SK-N-SH (cell line): Measurements from ENCODE around the gene GPT2. TPM values are rescaled to one million over a fixed set of nuclear protein-coding genes. Genes with fewer than 3 reads are reported as not detected.

ENCODE experiments used
- CTCF ChIA-PET: fragments of 300-600, 350-600 bp; formaldehyde crosslinking; extraction: SDS; loops from one replicate; lab custom pipeline; 2021; lab: Yijun Ruan, JAX
- POLR2A ChIA-PET: fragments of 350-600 bp; sonication (Branson Sonifier 250); formaldehyde crosslinking; extraction: SDS; loops from one replicate; lab custom pipeline; 2020; ENCODE audit warnings: antibody characterized with exemption, inconsistent platforms; lab: Yijun Ruan, JAX
- DNase-seq: peaks from one replicate; pipeline ENCODE4 v3.0.0; 2012
- H2AFZ ChIP-seq: fragments of 200-600 bp; sonication (generic); 2 replicates; pipeline ENCODE4 v1.8.1; 2016; ENCODE audit warnings: antibody characterized with exemption, mild to moderate bottlenecking, low read depth
- H3F3A ChIP-seq: fragments of 200-600 bp; sonication (generic); replicated peaks from 2 replicates; pipeline ENCODE3; 2016; ENCODE audit warnings: antibody characterized with exemption, mild to moderate bottlenecking; ENCODE audit not compliant: insufficient read depth
- H3K27ac ChIP-seq, 2 experiments: fragments of 200-500 bp in 1 of 2; fragments of 200-600 bp in 1 of 2; sonication (Bioruptor generic) in 1 of 2; sonication (generic), shearing (Covaris generic) in 1 of 2; 2 replicates each; pipeline versions ENCODE4 v1.5.1 to v1.6.1; 2014 to 2016; ENCODE audit warnings: low read depth in 2 of 2, inconsistent platforms in 1 of 2, low read length in 1 of 2, mild to moderate bottlenecking in 1 of 2, mixed read lengths in 1 of 2
- H3K27me3 ChIP-seq: fragments of 200-600 bp; sonication (generic), shearing (Covaris generic); 2 replicates; pipeline ENCODE4 v1.6.1; 2016; ENCODE audit warnings: mixed run types; ENCODE audit not compliant: insufficient read depth
- H3K36me3 ChIP-seq, 2 experiments: fragments of 200-500 bp in 1 of 2; fragments of 200-600 bp in 1 of 2; sonication (Bioruptor generic) in 1 of 2; sonication (generic) in 1 of 2; replicated peaks in 1 of 2; 2 replicates each; pipeline versions ENCODE3 to v1.5.1; 2014 to 2016; ENCODE audit warnings: low read length in 1 of 2, mild to moderate bottlenecking in 1 of 2; ENCODE audit not compliant: insufficient read depth in 2 of 2, control insufficient read depth in 1 of 2
- H3K4me1 ChIP-seq, 2 experiments: fragments of 200-500 bp in 1 of 2; fragments of 200-600 bp in 1 of 2; sonication (Bioruptor generic) in 1 of 2; sonication (generic), shearing (Covaris generic) in 1 of 2; 2 replicates each; pipeline versions ENCODE4 v1.5.1 to v1.6.1; 2014 to 2016; ENCODE audit warnings: low read depth in 1 of 2, low read length in 1 of 2, mixed run types in 1 of 2; ENCODE audit not compliant: insufficient read depth in 2 of 2, control insufficient read depth in 1 of 2
- H3K4me2 ChIP-seq: fragments of 200-600 bp; sonication (generic), shearing (Covaris generic); 2 replicates; pipeline ENCODE4 v1.6.1; 2017; ENCODE audit warnings: mixed run types
- H3K4me3 ChIP-seq, 2 experiments: fragments of 200-500 bp in 1 of 2; fragments of 200-600 bp in 1 of 2; sonication (Bioruptor generic) in 1 of 2; sonication (generic), shearing (Covaris generic) in 1 of 2; 2 replicates each; pipeline versions ENCODE4 v1.5.1 to v1.8.1; 2014 to 2016; ENCODE audit warnings: low read depth in 2 of 2, inconsistent platforms in 1 of 2, low read length in 1 of 2, mild to moderate bottlenecking in 1 of 2, mixed read lengths in 1 of 2, moderate library complexity in 1 of 2
- H3K79me2 ChIP-seq: fragments of 200-600 bp; sonication (generic); 2 replicates; pipeline ENCODE4 v1.8.1; 2017; ENCODE audit warnings: mild to moderate bottlenecking; ENCODE audit not compliant: insufficient read depth
- H3K9ac ChIP-seq: fragments of 200-600 bp; sonication (generic); 2 replicates; pipeline ENCODE4 v1.6.1; 2017; ENCODE audit warnings: mixed run types
- H3K9me2 ChIP-seq: fragments of 200-600 bp; sonication (generic); 2 replicates; pipeline ENCODE4 v1.6.1; 2017; ENCODE audit warnings: mixed run types
- H3K9me3 ChIP-seq: fragments of 200-600 bp; sonication (generic); 2 replicates; pipeline ENCODE4 v1.6.1; 2017; ENCODE audit warnings: mixed run types, mild to moderate bottlenecking, moderate library complexity
- H4K20me1 ChIP-seq: fragments of 200-600 bp; sonication (generic); 2 replicates; pipeline ENCODE4 v1.6.1; 2017; ENCODE audit warnings: mild to moderate bottlenecking, mixed run types; ENCODE audit not compliant: insufficient read depth
- CTCF ChIP-seq: fragments of 200-600 bp; sonication (generic); IDR thresholded peaks from 2 replicates; pipeline ENCODE4 v1.6.1; 2017; ENCODE audit warnings: antibody characterized with exemption, mild to moderate bottlenecking, moderate library complexity
- ELF1 ChIP-seq: IDR thresholded peaks from 2 replicates; pipeline ENCODE4 v1.4.0; 2012
- EZH2phosphoT487 ChIP-seq: fragments of 200-600 bp; sonication (generic); IDR thresholded peaks from 2 replicates; pipeline ENCODE4 v1.6.1; 2017; ENCODE audit warnings: low read depth, mixed run types, mild to moderate bottlenecking, antibody characterized with exemption, moderate library complexity, borderline replicate concordance
- FOSL2 ChIP-seq: IDR thresholded peaks from 2 replicates; pipeline ENCODE4 v1.4.0; 2012; ENCODE audit warnings: low read depth, mild to moderate bottlenecking, moderate library complexity, borderline replicate concordance
- FOXJ3 ChIP-seq: sonication (generic); formaldehyde crosslinking; IDR thresholded peaks from 2 replicates; pipeline ENCODE4 v1.5.1; 2020; ENCODE audit warnings: mild to moderate bottlenecking, missing genetic modification reagents
- FOXM1 ChIP-seq: IDR thresholded peaks from 2 replicates; pipeline ENCODE4 v1.4.0; 2012; ENCODE audit warnings: low read depth, mild to moderate bottlenecking
- GABPA ChIP-seq: IDR thresholded peaks from 2 replicates; pipeline ENCODE4 v1.4.0; 2012; ENCODE audit warnings: low read depth, mild to moderate bottlenecking
- IRF3 ChIP-seq: fragments of 150-350 bp; IDR thresholded peaks from 2 replicates; pipeline ENCODE4 v1.6.1; 2016; ENCODE audit warnings: mild to moderate bottlenecking, low read depth, low read length
- MEF2A ChIP-seq: IDR thresholded peaks from 2 replicates; pipeline ENCODE4 v1.4.0; 2012; ENCODE audit warnings: low read depth, borderline replicate concordance
- PBX3 ChIP-seq: IDR thresholded peaks from 2 replicates; pipeline ENCODE4; 2012
- POLR2AphosphoS5 ChIP-seq: IDR thresholded peaks from 2 replicates; pipeline ENCODE4 v1.6.1; 2012; ENCODE audit warnings: low read depth, low read length
- RCOR1 ChIP-seq: fragments of 150-350 bp; IDR thresholded peaks from 2 replicates; pipeline ENCODE4 v1.6.1; 2017; ENCODE audit warnings: antibody characterized with exemption, low read length
- REST ChIP-seq: IDR thresholded peaks from 2 replicates; pipeline ENCODE4 v1.6.1; 2012; ENCODE audit warnings: mild to moderate bottlenecking, low read depth, low read length, moderate library complexity
- RFX5 ChIP-seq: IDR thresholded peaks from 2 replicates; pipeline ENCODE4 v1.6.1; 2012; ENCODE audit warnings: mild to moderate bottlenecking, improper control_type of control experiment, low read length
- RXRA ChIP-seq: IDR thresholded peaks from 2 replicates; pipeline ENCODE4 v1.4.0; 2012; ENCODE audit warnings: low read depth, mild to moderate bottlenecking, borderline replicate concordance
- SIN3A ChIP-seq: IDR thresholded peaks from 2 replicates; pipeline ENCODE4 v1.6.1; 2012; ENCODE audit warnings: low read depth, mild to moderate bottlenecking, low read length, moderate library complexity, borderline replicate concordance
- TAF1 ChIP-seq: IDR thresholded peaks from 2 replicates; pipeline ENCODE4 v1.6.1; 2012; ENCODE audit warnings: low read depth, mild to moderate bottlenecking, low read length, moderate library complexity, borderline replicate concordance
- TCF12 ChIP-seq: IDR thresholded peaks from 2 replicates; pipeline ENCODE4 v1.4.0; 2012
- USF1 ChIP-seq: IDR thresholded peaks from 2 replicates; pipeline ENCODE4 v1.4.0; 2012; ENCODE audit warnings: low read depth, borderline replicate concordance
- WGBS: methylation state at CpG from one replicate; pipeline ENCODE4 v1.1.6; 2017; ENCODE audit warnings: low lambda C conversion rate; 5-methylcytosine and 5-hydroxymethylcytosine counted together
- polyA plus RNA-seq, 3 experiments: library from polyadenylated mRNA; depleted of rRNA; stranded (reverse); fragments of >200 nt; gene quantifications; 2 replicates each; pipeline ENCODE4 v1.2.3, GENCODE V29; 2012

The GPT2 gene
- polyA plus RNA-seq, 1 of the 3 experiments (the other 2 are of a cell fraction): 19.9 TPM

GRCh38 chr16:46887524-46887854 lies 3.3 kb downstream of the GPT2 start:
- POLR2A ChIA-PET: no interaction called here
- Histone ChIP-seq H3K27me3 (no peaks in the 10 kb centered on the region), H3K4me2 (no peak overlapping the region), H4K20me1 (no peaks in the 10 kb centered on the region), H3K4me3 (no peak overlapping the region), H3K27ac (no peak overlapping the region), H2AFZ (no peak overlapping the region), H3K79me2 (peaks cover 63% of the 10 kb centered on the region), H3K9me3 (no peaks in the 10 kb centered on the region)
- 80% methylated on average over 2 of the region's 2 CpGs for WGBS
- no peak for DNase-seq
- no peak for TF ChIP-seq POLR2AphosphoS5
- TF ChIP-seq ELF1: no peak
- TF ChIP-seq RCOR1: no peak
- no peak for TF ChIP-seq EZH2phosphoT487
- no peak for TF ChIP-seq PBX3
- TF ChIP-seq FOSL2: no peak
- TF ChIP-seq TAF1: no peak
- TF ChIP-seq MEF2A: no peak
- no peak for TF ChIP-seq RXRA
- no peak for TF ChIP-seq FOXJ3 (CRISPR knock-in tag)
- no peak for TF ChIP-seq FOXM1
- TF ChIP-seq IRF3: no peak
- TF ChIP-seq GABPA: no peak
- no peak for TF ChIP-seq TCF12
- no peak for TF ChIP-seq RFX5
- TF ChIP-seq CTCF: no peak
- no peak for TF ChIP-seq REST
- no peak for TF ChIP-seq SIN3A
- no peak for TF ChIP-seq USF1
- TF ChIP-seq, all 33 proteins: peak for 0
- peaks cover 3 to 5% of the 10 kb centered on the region in 2 experiments for H3K36me3 ChIP-seq
- no peaks in the 10 kb centered on the region for H3K9me2 ChIP-seq
- no peaks in the 10 kb centered on the region for H3F3A ChIP-seq
- no peak overlapping the region for H3K9ac ChIP-seq
- peaks cover 11 to 36% of the 10 kb centered on the region in 2 experiments; a peak in 2 of 4 replicates for H3K4me1 ChIP-seq
- CTCF ChIA-PET: interaction anchor here (0.6 to 6.2 kb wide), 3 partner anchors 21 to 1206 kb away, joined by 3 to 35 read pairs (median 20); no protein-coding TSS in a partner anchor
